ENCODE measurements around the gene PIP5K1B. TPM values are rescaled to one million over a fixed set of nuclear protein-coding genes. Genes with fewer than 3 reads are reported as not detected.
A peak's percentile ranks its signal among the peaks of the same experiment; 100 is the strongest.
"Not testable (repeated sequence)": the region's sequence is repeated elsewhere in the genome, so short reads cannot be mapped to it uniquely, and the experiment has no call there.

Gene PIP5K1B
- total RNA-seq, 1 experiment from 2014 or later, result not detected

DNA sequence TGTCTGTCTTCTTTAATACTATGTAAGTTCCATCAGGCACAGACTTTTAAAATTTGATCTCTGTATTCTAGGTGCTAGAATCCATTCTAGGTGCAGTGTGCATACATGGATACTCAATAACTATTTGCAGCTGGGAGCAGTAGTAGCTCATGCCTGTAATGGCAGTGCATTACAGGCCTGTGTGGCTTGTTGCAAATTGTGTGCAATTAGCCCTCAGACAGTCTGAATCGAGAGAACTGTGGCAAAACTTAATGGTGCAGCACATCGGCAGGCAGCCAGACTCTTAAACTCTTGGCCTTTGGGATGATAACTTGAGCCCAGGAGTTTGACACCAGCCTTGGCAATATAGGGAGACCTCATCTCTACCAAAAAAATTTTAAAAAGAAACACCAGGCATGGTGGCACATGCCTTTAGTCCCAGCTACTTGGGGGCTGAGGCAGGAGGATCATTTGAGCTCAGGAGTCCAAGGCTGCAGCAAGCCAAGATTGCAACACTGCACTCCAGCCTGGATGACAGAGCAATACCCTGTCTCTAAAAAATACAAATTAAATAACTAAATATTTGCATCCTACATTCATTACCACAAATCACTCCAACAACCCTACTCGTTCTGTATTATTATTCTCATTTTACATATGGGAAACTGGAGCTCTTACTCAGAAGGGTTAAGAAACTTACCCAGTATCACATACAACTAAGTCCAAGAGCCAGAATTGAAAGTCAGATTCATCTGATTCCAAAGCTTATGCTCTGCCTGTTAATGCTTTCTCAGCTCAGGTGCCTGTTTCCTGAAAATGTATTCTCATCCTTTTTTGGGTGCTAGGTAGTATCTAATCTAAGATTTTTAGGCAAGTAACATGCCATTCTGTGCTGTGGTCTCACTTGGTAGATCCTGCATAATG is 278.7 kb downstream of the PIP5K1B start:
- no peak for DNase-seq (ENCODE audit: low read depth)

DNA sequence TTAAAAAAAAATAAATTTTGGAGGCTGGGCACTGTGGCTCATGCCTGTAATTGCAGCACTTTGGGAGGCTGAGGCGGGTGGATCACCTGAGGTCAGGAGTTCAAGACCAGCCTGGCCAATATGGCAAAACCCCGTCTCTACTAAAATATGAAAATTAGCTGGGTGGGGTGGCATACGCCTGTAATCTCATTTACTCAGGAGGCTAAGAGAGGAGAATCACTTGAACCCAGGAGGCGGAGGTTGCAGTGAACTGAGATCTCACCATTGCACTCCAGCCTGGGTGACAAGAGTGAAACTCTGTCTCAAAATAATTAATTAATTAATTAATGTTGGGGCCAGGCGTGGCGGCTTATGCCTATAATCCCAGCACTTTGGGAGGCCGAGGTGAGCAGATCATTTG is 281.9 kb downstream of the PIP5K1B start:
- not testable (repeated sequence) for DNase-seq (ENCODE audit: low read depth)

DNA sequence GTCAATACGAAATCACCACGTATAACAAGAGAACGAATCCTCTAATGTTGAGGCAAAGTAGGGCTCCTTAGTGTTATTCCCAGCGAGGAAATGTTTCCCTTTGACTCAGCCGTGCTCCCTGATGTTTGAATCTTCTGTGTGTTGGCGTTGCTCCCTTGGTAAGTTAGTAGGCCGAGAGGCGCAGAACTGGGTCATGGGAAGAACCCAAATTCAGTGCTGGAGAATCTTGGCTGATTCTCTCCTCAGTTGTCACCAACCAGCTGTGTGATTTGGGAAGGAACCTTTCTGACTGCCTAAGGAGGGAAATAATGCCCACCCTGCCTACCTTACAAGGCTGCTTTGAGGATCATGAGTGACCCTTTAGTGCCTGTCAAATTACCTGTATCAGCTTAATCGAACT is 286.4 kb downstream of the PIP5K1B start:
- DNase-seq (ENCODE audit: low read depth), result no peak

GRCh38 chr9:68995776-68996175 is 290.7 kb downstream of the PIP5K1B start:
- DNase-seq (ENCODE audit: low read depth), result no peak

GRCh38 chr9:68996462-68996861 is 291.4 kb downstream of the PIP5K1B start:
- DNase-seq (ENCODE audit: low read depth), result no peak

DNA sequence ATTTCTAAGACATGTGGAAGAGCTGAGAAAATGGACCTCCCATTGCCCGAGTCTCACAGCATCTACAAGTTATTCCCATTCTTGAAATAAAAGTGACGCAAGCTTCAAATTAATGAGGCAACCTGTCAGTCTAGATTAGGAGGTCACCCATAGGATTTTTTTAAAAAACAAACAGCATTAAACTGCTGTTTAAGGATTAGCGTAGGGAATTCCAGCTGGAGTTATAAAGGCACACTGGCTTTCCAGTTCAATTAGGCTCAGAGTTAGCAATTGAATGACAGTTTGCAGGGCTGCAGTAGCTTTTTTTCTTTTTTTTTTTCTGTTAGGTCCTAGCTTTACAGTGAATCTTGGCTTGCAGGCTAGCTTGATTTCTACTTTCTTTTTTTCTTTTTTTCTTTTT is 292.6 kb downstream of the PIP5K1B start:
- DNase-seq (ENCODE audit: low read depth), result no peak

DNA sequence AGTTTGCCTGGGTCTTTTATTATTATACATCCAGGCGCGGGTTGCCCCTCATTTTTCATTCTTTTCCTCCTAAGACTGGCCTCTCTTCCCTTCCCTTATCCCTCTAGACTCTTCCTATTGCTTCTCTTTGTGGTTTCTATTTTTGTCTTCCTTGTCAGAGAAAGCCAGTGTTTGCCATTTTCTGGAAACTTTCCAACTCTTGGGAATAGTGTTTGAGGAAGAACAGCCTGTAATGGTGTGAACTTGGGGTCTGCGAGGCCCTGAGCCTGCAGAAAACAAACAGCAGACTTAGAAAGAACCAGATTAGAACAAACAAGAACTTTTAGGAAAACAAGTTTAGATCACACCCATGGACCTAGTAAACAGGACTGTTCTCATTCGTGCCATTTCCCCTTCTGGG is 293.3 kb downstream of the PIP5K1B start:
- DNase-seq (ENCODE audit: low read depth), result no peak

- DNase-seq (ENCODE audit: low read depth), result no peak
These were observed 293.8 kb downstream of the PIP5K1B start for GRCh38 chr9:68998812-68999211.

GRCh38 chr9:68999393-69000105 is 294.5 kb downstream of the PIP5K1B start:
- peak; percentile 65 for DNase-seq (ENCODE audit: low read depth)

DNA sequence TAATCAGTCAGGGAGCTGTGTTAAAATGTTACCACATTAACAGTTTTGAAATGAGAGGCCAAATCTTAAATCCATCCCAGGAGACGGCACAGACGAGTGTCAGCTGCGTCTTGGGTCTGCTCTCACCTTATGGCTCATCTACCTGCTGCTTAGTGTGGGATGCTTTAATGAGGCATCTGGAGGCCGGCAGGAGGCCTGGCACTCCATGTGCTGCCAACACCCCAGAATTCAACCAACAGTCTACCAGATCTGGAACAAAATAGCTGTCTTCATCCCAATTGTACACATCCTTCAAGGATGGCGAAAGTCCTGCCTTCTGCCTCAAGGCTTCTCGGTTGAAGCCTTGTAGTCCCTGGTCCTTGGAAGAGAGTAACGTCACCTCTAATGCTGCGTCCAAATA is 296.9 kb downstream of the PIP5K1B start:
- DNase-seq (ENCODE audit: low read depth), result no peak

DNA sequence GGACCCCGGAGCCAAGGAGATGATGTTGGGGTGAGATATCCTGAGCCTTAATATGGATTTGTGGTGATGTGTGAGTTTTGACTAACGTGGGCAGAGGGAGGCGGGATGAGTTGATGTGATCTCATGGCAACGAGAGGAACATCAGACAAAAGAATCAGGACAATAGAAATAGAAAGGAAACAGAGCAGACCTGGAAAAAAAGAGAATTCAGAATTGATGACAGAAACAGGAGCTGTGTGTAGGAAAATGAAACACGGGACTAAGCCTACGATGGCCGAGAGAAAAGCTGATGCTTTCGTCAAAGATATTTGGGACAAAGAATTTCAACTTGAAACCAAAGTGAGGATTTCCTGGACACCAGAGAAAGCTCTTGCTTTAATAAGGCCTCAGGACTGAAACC is 298.0 kb downstream of the PIP5K1B start:
- DNase-seq (ENCODE audit: low read depth), result no peak

- DNase-seq (ENCODE audit: low read depth), result no peak
These were observed 299.8 kb downstream of the PIP5K1B start for GRCh38 chr9:69004836-69005235.

DNA sequence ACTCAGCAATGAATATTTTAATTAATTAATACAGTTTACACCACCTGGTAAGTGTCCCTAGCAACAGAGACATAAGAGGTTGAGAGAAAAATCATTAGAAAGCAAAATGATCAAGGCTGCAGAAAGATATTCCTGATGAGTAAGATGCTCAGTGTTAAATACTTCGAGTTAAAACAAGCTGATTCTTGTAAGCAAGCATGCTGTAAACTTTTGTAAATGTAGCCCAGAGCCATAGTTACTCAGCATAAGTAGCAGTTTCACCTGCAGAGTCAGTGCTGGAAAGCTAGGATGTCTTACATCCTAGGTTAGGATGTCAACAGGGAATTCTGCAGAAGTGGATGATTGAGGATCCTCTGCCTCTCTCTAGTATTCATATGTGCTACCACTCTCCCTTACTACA is 304.7 kb downstream of the PIP5K1B start:
- DNase-seq (ENCODE audit: low read depth), result no peak

GRCh38 chr9:69012696-69013381 is 307.8 kb downstream of the PIP5K1B start:
- no peak for DNase-seq (ENCODE audit: low read depth)

GRCh38 chr9:69013382-69013727 is 308.3 kb downstream of the PIP5K1B start:
- no peak for DNase-seq (ENCODE audit: low read depth)

- no peak for DNase-seq (ENCODE audit: low read depth)
These were observed 309.0 kb downstream of the PIP5K1B start, which contains the start of gene PRKACG for GRCh38 chr9:69014013-69014412. Gene PRKACG, minus strand, starts transcription at chr9:69014113. Its CDS starts 21 bp downstream, at chr9:69014092.

DNA sequence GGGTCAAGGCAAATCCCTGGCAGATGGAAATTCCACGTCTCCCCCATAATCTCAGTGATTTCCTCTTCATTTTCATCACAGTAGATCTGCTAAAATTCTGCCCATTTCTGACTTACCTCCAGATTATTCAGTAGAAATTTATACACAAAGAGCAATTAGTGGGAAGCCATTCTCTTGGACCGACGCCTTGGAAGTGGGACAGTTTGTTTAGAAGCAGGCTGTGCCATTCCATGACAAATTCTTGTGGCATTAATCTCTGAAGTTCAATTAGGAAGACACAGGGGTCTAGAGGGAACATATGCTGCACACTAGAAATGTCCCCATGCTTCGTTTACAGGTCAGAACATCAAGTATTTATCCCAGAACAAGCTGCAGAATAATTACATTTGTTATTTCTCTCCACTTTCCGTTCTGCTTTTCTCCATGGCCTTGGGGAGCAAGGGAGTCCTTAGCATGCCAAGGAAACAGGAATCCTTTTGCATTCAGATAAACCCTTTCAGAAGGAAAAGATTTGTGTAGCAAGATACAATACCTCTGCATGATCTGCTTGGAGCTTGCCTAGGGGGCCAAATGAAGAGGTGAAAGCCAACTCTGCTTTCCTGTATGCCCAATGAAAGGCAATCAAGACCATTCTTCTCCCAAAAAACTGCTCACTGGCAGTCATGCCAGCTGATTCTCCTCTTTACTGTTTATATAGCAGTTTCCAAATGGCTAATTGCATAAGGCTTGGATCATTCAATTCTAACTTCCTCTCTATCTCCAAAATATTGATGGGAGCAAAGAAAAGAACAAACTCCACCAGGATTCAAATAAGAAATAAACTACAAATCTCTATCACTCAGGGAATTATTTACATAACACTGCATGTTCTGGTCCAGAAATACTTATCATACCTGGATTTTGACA is 311.4 kb downstream of the PIP5K1B start:
- no peak for DNase-seq (ENCODE audit: low read depth)

- no peak for DNase-seq (ENCODE audit: low read depth)
These were observed 313.7 kb downstream of the PIP5K1B start for GRCh38 chr9:69018737-69019136.

- DNase-seq (ENCODE audit: low read depth), result no peak
These were observed 314.8 kb downstream of the PIP5K1B start for GRCh38 chr9:69019808-69020207.

GRCh38 chr9:69020301-69021145 is 315.5 kb downstream of the PIP5K1B start:
- DNase-seq (ENCODE audit: low read depth), result no peak

Data from M059J (cell line).